Dermis lymphatic vessel endothelial cell (primary cell): ENCODE data around the gene PATE4. TPM values are rescaled to one million over a fixed set of nuclear protein-coding genes. Genes with fewer than 3 reads are reported as not detected.

Source experiments
- total RNA-seq: library from RNA; depleted of rRNA; stranded (reverse); fragments of >200 nt; gene quantifications from 2 replicates; pipeline ENCODE4 v1.2.1, GENCODE V29; 2014

Gene PATE4, protein sequence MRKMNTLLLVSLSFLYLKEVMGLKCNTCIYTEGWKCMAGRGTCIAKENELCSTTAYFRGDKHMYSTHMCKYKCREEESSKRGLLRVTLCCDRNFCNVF
- total RNA-seq: not detected in 2 replicates

DNA sequence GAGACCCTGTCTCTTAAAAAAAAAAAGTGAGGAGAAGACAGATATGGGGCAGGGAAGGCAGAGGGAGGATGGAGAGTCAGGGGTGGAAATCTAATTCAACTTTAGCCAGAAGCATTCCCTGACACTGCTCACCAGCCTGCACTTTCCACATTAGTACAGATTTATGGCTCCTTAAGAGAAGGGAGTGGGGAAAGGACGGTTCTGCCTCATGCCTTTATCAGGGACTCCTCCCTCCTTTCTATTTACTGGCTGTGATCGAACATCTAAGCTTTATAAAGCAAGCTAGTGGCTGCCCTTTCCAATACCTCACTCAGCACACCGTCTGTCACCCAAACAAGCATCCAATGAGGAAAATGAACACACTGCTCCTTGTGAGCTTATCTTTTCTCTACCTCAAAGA lies at the start of gene PATE4:
TSS of gene PATE4 (plus strand) at position 301 of the 400 bp plus-strand sequence. CDS start at position 345, 44 bp downstream.

DNA sequence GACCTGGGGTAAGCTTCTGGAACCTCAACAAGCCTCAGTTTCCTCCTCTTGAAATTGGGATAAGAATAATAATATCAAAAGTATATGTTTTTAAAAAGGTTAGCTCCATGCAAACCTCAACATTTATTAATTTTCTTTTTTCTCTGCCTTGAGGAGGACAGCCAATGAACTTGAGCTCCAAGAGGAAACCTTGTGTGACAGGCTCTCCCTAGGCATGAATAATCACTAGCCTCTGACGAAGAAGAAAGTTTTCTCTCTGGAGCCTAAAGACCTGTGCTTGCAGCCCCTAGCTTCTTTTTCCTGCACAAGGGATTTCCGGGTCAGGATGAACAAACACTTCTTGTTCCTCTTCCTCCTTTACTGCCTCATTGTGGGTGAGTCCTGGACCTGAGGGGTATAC lies 45.3 kb upstream of the PATE4 start, which contains the start of gene PATE3:
TSS of gene PATE3 (plus strand) at position 301 of the 400 bp plus-strand sequence. CDS start at position 326, 25 bp downstream.

DNA sequence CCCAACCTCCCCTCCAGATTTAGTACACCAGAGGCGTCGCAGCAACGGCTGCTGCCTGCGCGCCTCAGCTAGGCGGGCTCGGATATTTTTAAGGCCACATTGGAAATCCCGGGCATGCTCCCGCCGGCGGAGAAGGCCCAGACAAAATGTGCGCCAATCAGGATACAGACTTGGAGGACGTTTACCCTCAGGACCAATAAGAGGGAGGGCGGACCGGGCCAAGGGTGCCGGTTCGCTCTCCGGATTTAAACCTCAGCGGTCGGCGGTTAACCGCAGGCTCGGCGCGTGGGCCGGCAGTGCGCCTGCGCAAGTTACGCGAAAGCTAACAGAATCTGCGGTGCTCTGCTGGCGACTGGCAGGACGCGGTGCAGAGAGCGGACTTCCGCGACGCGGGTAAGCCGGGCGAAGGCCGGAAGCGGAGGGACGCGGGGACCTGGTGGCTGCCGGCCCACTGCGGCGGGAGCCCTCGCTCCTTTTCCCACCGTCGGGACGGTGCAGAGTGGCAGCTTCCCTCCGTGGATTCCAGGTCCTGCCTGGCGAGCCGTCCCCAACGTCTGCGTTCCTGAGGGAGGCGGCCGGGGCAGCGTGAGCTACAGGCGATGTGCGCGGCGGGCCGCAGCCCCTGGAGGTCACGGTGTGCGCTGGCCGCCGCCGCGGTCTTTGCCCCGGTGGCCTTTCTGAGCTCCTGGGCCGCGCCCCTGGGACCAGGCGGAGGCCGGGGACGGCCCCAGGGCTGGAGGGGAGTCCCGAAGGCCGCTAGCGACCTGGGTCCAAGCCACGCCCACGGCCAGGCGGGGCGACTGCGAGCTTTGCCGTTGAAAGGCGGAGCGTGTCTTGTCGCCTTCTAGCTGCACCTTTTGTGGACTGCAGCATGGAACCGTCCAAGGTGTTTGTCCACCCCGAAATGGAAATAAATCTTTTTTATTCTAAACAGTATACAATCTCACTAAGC lies 54.5 kb downstream of the PATE4 start, which contains the start of gene HYLS1:
TSS of gene HYLS1 (plus strand) at position 296 of the 952 bp plus-strand sequence. CDS start 11,701 bp downstream, outside the sequence.

Other genes with a start within 250 kb of the PATE4 start
- 171 and 207 TPM in 2 replicates for gene STT3A, start 240.5 kb upstream of the PATE4 start, total RNA-seq
- 9.1 and 11.1 TPM in 2 replicates for gene CHEK1, start 208.2 kb upstream of the PATE4 start, total RNA-seq
- not detected in 2 replicates for gene ACRV1, start 152.5 kb upstream of the PATE4 start, total RNA-seq
- not detected in 2 replicates for gene PATE1, start 87.0 kb upstream of the PATE4 start, total RNA-seq
- gene PATE2, start 54.5 kb upstream of the PATE4 start, total RNA-seq: 0.22 TPM in 1 of 2 replicates, not detected in the other
- gene PATE3, start 45.2 kb upstream of the PATE4 start, total RNA-seq: not detected in 2 replicates
- gene HYLS1, start 54.4 kb downstream of the PATE4 start, total RNA-seq: 6.9 and 7.4 TPM in 2 replicates
- gene PUS3, start 69.9 kb downstream of the PATE4 start, total RNA-seq: 7.4 and 13.1 TPM in 2 replicates
- gene DDX25, start 71.2 kb downstream of the PATE4 start, total RNA-seq: 0.11 TPM in 1 of 2 replicates, not detected in the other
- gene VSIG10L2, start 112.7 kb downstream of the PATE4 start, total RNA-seq: 0.09 TPM in 1 of 2 replicates, not detected in the other
- gene CDON, start 229.6 kb downstream of the PATE4 start, total RNA-seq: 1.8 and 2.3 TPM in 2 replicates